HepG2 (cell line): ENCODE results near the gene ATPAF1. TPM values are rescaled to one million over a fixed set of nuclear protein-coding genes. Genes with fewer than 3 reads are reported as not detected.
A peak's percentile ranks its signal among the peaks of the same experiment; 100 is the strongest.

Experiments used
- CC2D1A ChIP-seq: sonication (generic); formaldehyde crosslinking; IDR thresholded peaks from 2 replicates; pipeline ENCODE4 v1.8.1; 2023; ENCODE audit warnings: mild to moderate bottlenecking, missing genetic modification reagents
- ELF3 ChIP-seq: IDR thresholded peaks from 2 replicates; pipeline ENCODE4 v1.6.1; 2016; ENCODE audit warnings: missing genetic modification reagents, missing compliant biosample characterization
- HES4 ChIP-seq: sonication (generic); formaldehyde crosslinking; IDR thresholded peaks from 2 replicates; pipeline ENCODE4 v1.9.0; 2021; ENCODE audit warnings: mild to moderate bottlenecking, missing genetic modification reagents, borderline replicate concordance
- HIVEP1 ChIP-seq: sonication (generic); formaldehyde crosslinking; IDR thresholded peaks from 2 replicates; pipeline ENCODE4 v1.4.0; 2020; ENCODE audit warnings: mild to moderate bottlenecking, missing genetic modification reagents
- HNRNPK ChIP-seq: fragments of 200-400 bp; formaldehyde crosslinking; IDR thresholded peaks from 2 replicates; pipeline ENCODE4 v1.6.1; 2018; ENCODE audit warnings: low read length, low read depth, moderate library complexity, mild to moderate bottlenecking; ENCODE audit not compliant: poor library complexity, severe bottlenecking
- HOXD1 ChIP-seq: sonication (generic); formaldehyde crosslinking; IDR thresholded peaks from 2 replicates; pipeline ENCODE4 v1.5.0; 2020; ENCODE audit warnings: missing genetic modification reagents
- MIXL1 ChIP-seq: IDR thresholded peaks from 2 replicates; pipeline ENCODE4 v1.6.1; 2016
- MTF1 ChIP-seq: sonication (generic); formaldehyde crosslinking; IDR thresholded peaks from 2 replicates; pipeline ENCODE4 v1.5.0; 2020; ENCODE audit warnings: missing genetic modification reagents
- NFKB2 ChIP-seq: sonication (generic); formaldehyde crosslinking; IDR thresholded peaks from 2 replicates; pipeline ENCODE4 v1.4.0; 2020; ENCODE audit warnings: missing genetic modification reagents, borderline replicate concordance
- RFXANK ChIP-seq: IDR thresholded peaks from 2 replicates; pipeline ENCODE4 v1.6.1; 2016
- TAF1 ChIP-seq: sonication (generic); formaldehyde crosslinking; IDR thresholded peaks from 2 replicates; pipeline ENCODE4 v1.4.0; 2020; ENCODE audit warnings: missing genetic modification reagents
- ZNF329 ChIP-seq: sonication (generic); formaldehyde crosslinking; IDR thresholded peaks from 2 replicates; pipeline ENCODE4 v1.9.0; 2021; ENCODE audit warnings: low read depth, mild to moderate bottlenecking, missing genetic modification reagents
- ZNF451 ChIP-seq: sonication (generic); formaldehyde crosslinking; IDR thresholded peaks from 2 replicates; pipeline ENCODE4 v1.5.0; 2020; ENCODE audit warnings: mild to moderate bottlenecking, missing genetic modification reagents
- ZNF496 ChIP-seq: sonication (generic); formaldehyde crosslinking; IDR thresholded peaks from 2 replicates; pipeline ENCODE4 v1.8.1; 2023; ENCODE audit warnings: mild to moderate bottlenecking, moderate library complexity, missing genetic modification reagents; ENCODE audit not compliant: insufficient replicate concordance
- ZNF547 ChIP-seq: sonication (generic); formaldehyde crosslinking; IDR thresholded peaks from 2 replicates; pipeline ENCODE4 v1.5.1; 2020; ENCODE audit warnings: mild to moderate bottlenecking, missing genetic modification reagents
- polyA plus RNA-seq, 8 experiments: library from polyadenylated mRNA; depleted of rRNA in 3 of 8; stranded (reverse) in 7 of 8; unstranded in 1 of 8; fragments of >200 nt; fragmentation: Illumina TruSeq in 4 of 8; extraction: Trizol in 4 of 8; gene quantifications; 2 replicates each; pipeline versions ENCODE4 v1.2.1 to v1.2.3, GENCODE V29; 2011 to 2016; ENCODE audit warnings: low read depth in 4 of 8, missing spikeins in 1 of 8, mixed read lengths in 1 of 8; ENCODE audit not compliant: insufficient read depth in 1 of 8
- total RNA-seq, 5 experiments: library from RNA; depleted of rRNA; stranded (reverse); fragments of >200 nt; fragmentation: Illumina TruSeq; extraction: Trizol; gene quantifications; 2 replicates each; pipeline ENCODE4 v1.2.3, GENCODE V29; 2016; ENCODE audit warnings: low read depth in 1 of 5
- TF ChIP-seq, protein P1 (sequence below): sonication (generic); formaldehyde crosslinking; IDR thresholded peaks from 2 replicates; pipeline ENCODE4 v1.4.0; 2020; ENCODE audit warnings: missing genetic modification reagents, borderline replicate concordance
- TF ChIP-seq, protein P2 (sequence below): sonication (generic); formaldehyde crosslinking; IDR thresholded peaks from 2 replicates; pipeline ENCODE4 v1.5.1; 2020; ENCODE audit warnings: mild to moderate bottlenecking, missing genetic modification reagents, moderate library complexity
- TF ChIP-seq, protein P3 (sequence below): sonication (generic); formaldehyde crosslinking; IDR thresholded peaks from 2 replicates; pipeline ENCODE4 v1.5.0; 2020; ENCODE audit warnings: missing genetic modification reagents
- TF ChIP-seq, protein P4 (sequence below): fragments of 450-650 bp; IDR thresholded peaks from 2 replicates; pipeline ENCODE4 v1.6.1; 2016

ATPAF1 gene
- total and polyA plus RNA-seq, 2 of the 13 experiments (the other 11 are each of a cell fraction or from before 2014, with no cell fraction given) = 66.6 to 76.7 TPM

DNA sequence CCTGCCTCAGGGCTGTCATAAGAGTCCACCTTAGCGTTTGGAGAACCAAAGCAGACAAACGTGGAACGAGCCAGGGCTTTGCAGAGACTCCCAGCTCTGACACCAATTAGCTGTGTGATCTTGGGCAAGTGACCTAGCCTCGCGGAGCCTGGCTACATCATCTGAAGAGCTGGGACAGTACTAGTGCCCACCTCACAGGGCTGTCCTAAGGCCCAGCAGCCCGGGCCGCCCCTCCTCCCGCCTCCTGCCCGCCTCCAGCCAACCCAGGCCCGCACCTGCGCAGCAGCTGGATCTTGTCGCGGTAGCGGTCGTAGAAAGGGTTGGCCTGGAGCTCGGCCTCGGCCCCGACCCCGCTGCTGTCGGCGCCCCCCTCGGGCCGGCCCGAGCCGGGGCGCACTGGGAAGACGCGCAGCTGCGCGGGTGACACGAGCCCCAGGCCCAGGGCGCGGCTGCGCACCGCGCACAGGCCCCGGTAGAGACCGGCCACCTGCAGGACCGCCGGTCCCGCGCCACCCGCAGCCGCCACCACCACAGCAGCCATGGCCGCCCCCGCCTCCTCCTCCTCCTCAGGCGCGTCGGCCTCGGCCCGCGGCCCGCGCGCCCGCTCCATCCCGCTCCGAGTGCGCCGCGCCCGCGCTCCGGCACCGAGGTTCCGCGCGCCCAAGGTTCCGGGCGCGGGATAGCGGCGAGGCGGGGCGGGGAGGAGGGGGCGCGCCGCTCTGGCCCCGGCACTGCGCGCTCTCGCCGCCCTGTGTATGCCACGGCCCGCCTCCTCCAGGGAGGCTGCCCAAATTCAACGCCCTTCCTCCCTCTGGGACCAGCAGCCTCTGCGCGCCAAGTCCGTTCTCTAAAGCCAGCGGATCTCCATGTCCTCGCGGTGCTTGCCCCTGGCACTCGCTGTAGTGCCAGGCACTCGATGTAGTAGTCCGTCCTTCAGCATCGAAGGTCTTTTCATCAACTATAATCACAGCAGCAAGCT, at the start of gene ATPAF1 (continued):
- TF ChIP-seq, protein P1, sequence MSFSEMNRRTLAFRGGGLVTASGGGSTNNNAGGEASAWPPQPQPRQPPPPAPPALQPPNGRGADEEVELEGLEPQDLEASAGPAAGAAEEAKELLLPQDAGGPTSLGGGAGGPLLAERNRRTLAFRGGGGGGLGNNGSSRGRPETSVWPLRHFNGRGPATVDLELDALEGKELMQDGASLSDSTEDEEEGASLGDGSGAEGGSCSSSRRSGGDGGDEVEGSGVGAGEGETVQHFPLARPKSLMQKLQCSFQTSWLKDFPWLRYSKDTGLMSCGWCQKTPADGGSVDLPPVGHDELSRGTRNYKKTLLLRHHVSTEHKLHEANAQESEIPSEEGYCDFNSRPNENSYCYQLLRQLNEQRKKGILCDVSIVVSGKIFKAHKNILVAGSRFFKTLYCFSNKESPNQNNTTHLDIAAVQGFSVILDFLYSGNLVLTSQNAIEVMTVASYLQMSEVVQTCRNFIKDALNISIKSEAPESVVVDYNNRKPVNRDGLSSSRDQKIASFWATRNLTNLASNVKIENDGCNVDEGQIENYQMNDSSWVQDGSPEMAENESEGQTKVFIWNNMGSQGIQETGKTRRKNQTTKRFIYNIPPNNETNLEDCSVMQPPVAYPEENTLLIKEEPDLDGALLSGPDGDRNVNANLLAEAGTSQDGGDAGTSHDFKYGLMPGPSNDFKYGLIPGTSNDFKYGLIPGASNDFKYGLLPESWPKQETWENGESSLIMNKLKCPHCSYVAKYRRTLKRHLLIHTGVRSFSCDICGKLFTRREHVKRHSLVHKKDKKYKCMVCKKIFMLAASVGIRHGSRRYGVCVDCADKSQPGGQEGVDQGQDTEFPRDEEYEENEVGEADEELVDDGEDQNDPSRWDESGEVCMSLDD (CRISPR knock-in tag) = no peak
- TF ChIP-seq HNRNPK = peak; percentile 30
- no peak for TF ChIP-seq CC2D1A (CRISPR knock-in tag)
- no peak for TF ChIP-seq MTF1 (CRISPR knock-in tag)
- no peak for TF ChIP-seq HOXD1
- no peak for TF ChIP-seq NFKB2 (CRISPR knock-in tag)
- no peak for TF ChIP-seq ELF3
- no peak for TF ChIP-seq RFXANK (CRISPR knock-in tag)
- no peak for TF ChIP-seq ZNF451 (CRISPR knock-in tag)
- no peak for TF ChIP-seq ZNF329 (CRISPR knock-in tag)
- TF ChIP-seq ZNF496 = no peak
- TF ChIP-seq, protein P2, sequence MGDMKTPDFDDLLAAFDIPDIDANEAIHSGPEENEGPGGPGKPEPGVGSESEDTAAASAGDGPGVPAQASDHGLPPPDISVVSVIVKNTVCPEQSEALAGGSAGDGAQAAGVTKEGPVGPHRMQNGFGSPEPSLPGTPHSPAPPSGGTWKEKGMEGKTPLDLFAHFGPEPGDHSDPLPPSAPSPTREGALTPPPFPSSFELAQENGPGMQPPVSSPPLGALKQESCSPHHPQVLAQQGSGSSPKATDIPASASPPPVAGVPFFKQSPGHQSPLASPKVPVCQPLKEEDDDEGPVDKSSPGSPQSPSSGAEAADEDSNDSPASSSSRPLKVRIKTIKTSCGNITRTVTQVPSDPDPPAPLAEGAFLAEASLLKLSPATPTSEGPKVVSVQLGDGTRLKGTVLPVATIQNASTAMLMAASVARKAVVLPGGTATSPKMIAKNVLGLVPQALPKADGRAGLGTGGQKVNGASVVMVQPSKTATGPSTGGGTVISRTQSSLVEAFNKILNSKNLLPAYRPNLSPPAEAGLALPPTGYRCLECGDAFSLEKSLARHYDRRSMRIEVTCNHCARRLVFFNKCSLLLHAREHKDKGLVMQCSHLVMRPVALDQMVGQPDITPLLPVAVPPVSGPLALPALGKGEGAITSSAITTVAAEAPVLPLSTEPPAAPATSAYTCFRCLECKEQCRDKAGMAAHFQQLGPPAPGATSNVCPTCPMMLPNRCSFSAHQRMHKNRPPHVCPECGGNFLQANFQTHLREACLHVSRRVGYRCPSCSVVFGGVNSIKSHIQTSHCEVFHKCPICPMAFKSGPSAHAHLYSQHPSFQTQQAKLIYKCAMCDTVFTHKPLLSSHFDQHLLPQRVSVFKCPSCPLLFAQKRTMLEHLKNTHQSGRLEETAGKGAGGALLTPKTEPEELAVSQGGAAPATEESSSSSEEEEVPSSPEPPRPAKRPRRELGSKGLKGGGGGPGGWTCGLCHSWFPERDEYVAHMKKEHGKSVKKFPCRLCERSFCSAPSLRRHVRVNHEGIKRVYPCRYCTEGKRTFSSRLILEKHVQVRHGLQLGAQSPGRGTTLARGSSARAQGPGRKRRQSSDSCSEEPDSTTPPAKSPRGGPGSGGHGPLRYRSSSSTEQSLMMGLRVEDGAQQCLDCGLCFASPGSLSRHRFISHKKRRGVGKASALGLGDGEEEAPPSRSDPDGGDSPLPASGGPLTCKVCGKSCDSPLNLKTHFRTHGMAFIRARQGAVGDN = peak; percentile 71
- TF ChIP-seq HES4 = peak; percentile 54; the same call in 1 of the 2 replicates
- TF ChIP-seq MIXL1 (CRISPR knock-in tag) = no peak
- TF ChIP-seq HIVEP1 (CRISPR knock-in tag) = 0 out of 2 replicates have a peak, but pooled peaks have one; percentile 33
- TF ChIP-seq ZNF547 (CRISPR knock-in tag) = peak; percentile 59; the same call in 1 of the 2 replicates
- TF ChIP-seq, protein P3, sequence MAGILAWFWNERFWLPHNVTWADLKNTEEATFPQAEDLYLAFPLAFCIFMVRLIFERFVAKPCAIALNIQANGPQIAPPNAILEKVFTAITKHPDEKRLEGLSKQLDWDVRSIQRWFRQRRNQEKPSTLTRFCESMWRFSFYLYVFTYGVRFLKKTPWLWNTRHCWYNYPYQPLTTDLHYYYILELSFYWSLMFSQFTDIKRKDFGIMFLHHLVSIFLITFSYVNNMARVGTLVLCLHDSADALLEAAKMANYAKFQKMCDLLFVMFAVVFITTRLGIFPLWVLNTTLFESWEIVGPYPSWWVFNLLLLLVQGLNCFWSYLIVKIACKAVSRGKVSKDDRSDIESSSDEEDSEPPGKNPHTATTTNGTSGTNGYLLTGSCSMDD (CRISPR knock-in tag) = no peak
- TF ChIP-seq TAF1 (CRISPR knock-in tag) = peak; percentile 29
- TF ChIP-seq, protein P4, sequence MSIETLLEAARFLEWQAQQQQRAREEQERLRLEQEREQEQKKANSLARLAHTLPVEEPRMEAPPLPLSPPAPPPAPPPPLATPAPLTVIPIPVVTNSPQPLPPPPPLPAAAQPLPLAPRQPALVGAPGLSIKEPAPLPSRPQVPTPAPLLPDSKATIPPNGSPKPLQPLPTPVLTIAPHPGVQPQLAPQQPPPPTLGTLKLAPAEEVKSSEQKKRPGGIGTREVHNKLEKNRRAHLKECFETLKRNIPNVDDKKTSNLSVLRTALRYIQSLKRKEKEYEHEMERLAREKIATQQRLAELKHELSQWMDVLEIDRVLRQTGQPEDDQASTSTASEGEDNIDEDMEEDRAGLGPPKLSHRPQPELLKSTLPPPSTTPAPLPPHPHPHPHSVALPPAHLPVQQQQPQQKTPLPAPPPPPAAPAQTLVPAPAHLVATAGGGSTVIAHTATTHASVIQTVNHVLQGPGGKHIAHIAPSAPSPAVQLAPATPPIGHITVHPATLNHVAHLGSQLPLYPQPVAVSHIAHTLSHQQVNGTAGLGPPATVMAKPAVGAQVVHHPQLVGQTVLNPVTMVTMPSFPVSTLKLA = no peak
